ENCODE data around the gene OR5H14. TPM values are rescaled to one million over a fixed set of nuclear protein-coding genes. Genes with fewer than 3 reads are reported as not detected.
"Not testable (repeated sequence)": the region's sequence is repeated elsewhere in the genome, so short reads cannot be mapped to it uniquely, and the experiment has no call there.

OR5H14 gene
- total RNA-seq, result not detected
- long read RNA-seq, result 0 reads

GRCh38 chr3:98147179-98147578 lies at the start of gene OR5H14:
Gene OR5H14, plus strand, starts transcription at chr3:98147479. Its CDS starts 1,907 bp downstream, at chr3:98149386.
- no peak for ATAC-seq (ENCODE audit: poor library complexity)
- DNase-seq, result no peak
- intact Hi-C loops (cut with DNase I), result no loop called here

- intact Hi-C loops (cut with DNase I), result no loop called here
- no peak for ATAC-seq (ENCODE audit: poor library complexity)
- DNase-seq, result no peak
Measured at GRCh38 chr3:98099848-98100247, 47.4 kb upstream of the OR5H14 start.

GRCh38 chr3:98108162-98108561 lies 39.1 kb upstream of the OR5H14 start:
- intact Hi-C loops (cut with DNase I), result no loop called here
- ATAC-seq (ENCODE audit: poor library complexity), result no peak
- DNase-seq, result no peak

GRCh38 chr3:98109807-98110549 lies 37.3 kb upstream of the OR5H14 start:
- intact Hi-C loops (cut with DNase I), result no loop called here
- ATAC-seq (ENCODE audit: poor library complexity) (no peak), DNase-seq (no peak)

DNA sequence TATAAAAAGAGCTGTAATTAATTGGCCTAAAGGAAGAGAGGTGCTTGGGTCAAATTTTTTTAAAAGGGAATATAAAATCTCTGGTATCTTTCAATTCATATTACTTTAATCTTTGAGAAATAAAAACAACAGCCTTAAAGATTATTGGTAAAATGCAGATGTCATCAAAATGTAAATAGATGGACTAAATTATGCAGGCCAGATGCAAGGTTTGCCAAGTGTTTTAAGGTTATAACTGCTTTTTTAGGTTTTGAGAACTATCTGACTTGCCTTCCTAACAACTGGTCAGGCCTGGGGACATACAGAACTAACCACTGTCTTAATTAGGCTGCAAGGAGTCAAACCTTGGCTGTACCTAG lies 36.8 kb upstream of the OR5H14 start:
- DNase-seq (no peak), ATAC-seq (ENCODE audit: poor library complexity) (no peak)
- intact Hi-C loops (cut with DNase I), result no loop called here

- intact Hi-C loops (cut with DNase I), result no loop called here
- ATAC-seq (ENCODE audit: poor library complexity), result no peak
Measured at GRCh38 chr3:98114264-98114663, 33.0 kb upstream of the OR5H14 start.

GRCh38 chr3:98115717-98116116 lies 31.6 kb upstream of the OR5H14 start:
- intact Hi-C loops (cut with DNase I), result no loop called here
- ATAC-seq (ENCODE audit: poor library complexity) (no peak), DNase-seq (no peak)

More at GRCh38 chr3:98114264-98114663, 33.0 kb upstream of the OR5H14 start:
- no peak for DNase-seq

DNA sequence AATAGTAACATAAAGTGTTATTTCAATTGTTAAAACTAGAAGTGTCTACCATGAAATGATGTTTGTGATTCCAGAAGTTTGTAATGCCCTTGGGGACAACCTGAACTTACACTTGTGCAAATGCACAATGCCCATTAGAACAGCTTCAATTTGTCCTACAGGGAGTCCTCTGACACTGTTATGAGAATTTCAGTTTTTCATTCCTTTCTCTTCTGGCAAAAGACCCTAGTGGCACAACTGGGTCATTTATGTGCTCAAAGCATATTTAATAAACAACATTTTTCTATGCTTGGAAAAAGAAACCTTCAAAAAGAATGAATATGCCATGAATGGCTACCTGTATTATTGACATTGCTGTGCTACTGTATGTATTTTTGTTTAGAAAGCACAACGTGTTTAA lies 16.9 kb upstream of the OR5H14 start, which contains the start of gene OR5H1:
OR5H1 (plus strand) TSS at position 301 of the 400 bp plus-strand sequence. CDS start 1,977 bp downstream, outside the sequence.
- intact Hi-C loops (cut with DNase I), result no loop called here
- ATAC-seq (ENCODE audit: poor library complexity) (no peak), DNase-seq (no peak)

DNA sequence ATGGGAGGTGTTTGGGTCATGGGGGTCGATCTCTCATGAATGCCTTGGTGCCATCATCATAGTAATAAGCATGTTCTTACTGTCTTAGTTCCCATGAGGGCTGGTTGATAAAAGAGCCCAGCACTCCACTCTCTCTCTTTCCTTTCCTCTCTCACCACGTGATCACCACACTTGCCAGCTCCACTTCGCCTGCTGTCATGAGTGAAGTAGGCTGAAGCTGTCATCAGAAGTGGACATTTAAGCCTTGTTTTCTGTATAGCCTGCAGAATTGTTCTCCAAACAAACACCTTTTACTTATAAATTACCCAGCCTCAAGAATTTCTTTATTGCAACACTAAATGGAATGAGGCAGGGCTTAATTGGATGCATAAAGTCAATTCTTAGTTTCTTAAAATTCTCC lies 10.6 kb upstream of the OR5H14 start:
- DNase-seq, result no peak
- ATAC-seq (ENCODE audit: poor library complexity), result no peak
- intact Hi-C loops (cut with DNase I), result no loop called here

- intact Hi-C loops (cut with DNase I); ATAC-seq (ENCODE audit: poor library complexity); DNase-seq: not testable (repeated sequence)
Measured at GRCh38 chr3:98137826-98138557, 9.3 kb upstream of the OR5H14 start.

DNA sequence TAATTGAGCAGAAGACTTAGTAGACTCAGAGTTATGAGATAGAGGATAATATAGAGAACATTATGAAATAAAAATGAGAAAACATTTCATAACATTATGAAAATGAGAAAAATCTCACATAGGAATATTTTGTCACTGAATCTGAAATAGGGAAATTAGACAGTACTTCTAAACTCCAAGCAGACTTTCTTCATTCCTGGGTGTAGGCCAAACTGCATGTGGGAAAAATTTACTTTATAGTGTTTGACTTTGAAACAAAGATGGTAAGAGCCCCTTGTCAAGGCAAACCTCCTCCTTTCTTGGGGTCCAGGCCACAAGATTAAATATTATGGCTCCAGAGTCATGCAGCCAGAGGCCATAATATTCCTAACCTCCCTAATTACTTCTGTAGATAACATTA lies 6.7 kb upstream of the OR5H14 start:
- ATAC-seq (ENCODE audit: poor library complexity) (no peak), DNase-seq (no peak)
- intact Hi-C loops (cut with DNase I), result no loop called here

- intact Hi-C loops (cut with DNase I), result no loop called here
- ATAC-seq (ENCODE audit: poor library complexity) (no peak), DNase-seq (no peak)
Measured at GRCh38 chr3:98148751-98149150, 1.5 kb downstream of the OR5H14 start.

GRCh38 chr3:98149456-98149855 lies 2.2 kb downstream of the OR5H14 start:
- DNase-seq; intact Hi-C loops (cut with DNase I); ATAC-seq (ENCODE audit: poor library complexity): not testable (repeated sequence)

- intact Hi-C loops (cut with DNase I), result no loop called here
- ATAC-seq (ENCODE audit: poor library complexity), result no peak
- DNase-seq, result no peak
Measured at GRCh38 chr3:98151241-98151640, 4.0 kb downstream of the OR5H14 start.

GRCh38 chr3:98166396-98166795 lies 19.1 kb downstream of the OR5H14 start, which contains the start of gene OR5H15:
Gene OR5H15, plus strand, starts transcription at chr3:98166696. Its CDS starts 2,004 bp downstream, at chr3:98168700.
- no peak for ATAC-seq (ENCODE audit: poor library complexity)

DNA sequence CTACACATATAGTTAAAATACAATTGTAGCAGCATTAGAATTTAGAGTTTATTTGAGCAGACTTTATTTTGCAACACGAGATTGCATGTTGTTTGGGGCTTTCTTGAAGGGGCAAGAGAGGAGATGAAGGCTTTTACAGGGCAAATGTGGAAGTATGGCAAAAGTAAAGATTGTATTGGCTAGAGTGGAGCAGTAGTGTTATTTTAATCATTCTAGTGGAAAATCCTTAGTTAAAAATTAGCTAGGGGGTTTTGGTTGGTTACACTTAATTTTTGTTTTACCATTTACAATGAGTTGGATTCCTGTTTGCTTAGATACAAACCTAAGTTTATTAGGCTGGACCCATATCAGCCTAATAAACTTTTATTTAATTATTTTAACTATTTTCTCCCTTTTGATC lies 23.8 kb downstream of the OR5H14 start:
- ATAC-seq (ENCODE audit: poor library complexity) (no peak), DNase-seq (no peak)
- intact Hi-C loops (cut with DNase I), result no loop called here

More at GRCh38 chr3:98166396-98166795, 19.1 kb downstream of the OR5H14 start, which contains the start of gene OR5H15:
- DNase-seq, result no peak
- intact Hi-C loops (cut with DNase I), result no loop called here

- DNase-seq, result no peak
- intact Hi-C loops (cut with DNase I), result no loop called here
- no peak for ATAC-seq (ENCODE audit: poor library complexity)
Measured at GRCh38 chr3:98172621-98173020, 25.3 kb downstream of the OR5H14 start.

GRCh38 chr3:98180319-98180890 lies 33.1 kb downstream of the OR5H14 start:
- DNase-seq (no peak), ATAC-seq (ENCODE audit: poor library complexity) (no peak)

GRCh38 chr3:98182196-98182595 lies 34.9 kb downstream of the OR5H14 start:
- intact Hi-C loops (cut with DNase I), result no loop called here
- no peak for DNase-seq

More at GRCh38 chr3:98180319-98180890, 33.1 kb downstream of the OR5H14 start:
- intact Hi-C loops (cut with DNase I), result no loop called here

More at GRCh38 chr3:98182196-98182595, 34.9 kb downstream of the OR5H14 start:
- no peak for ATAC-seq (ENCODE audit: poor library complexity)
